B cell (primary cell): Measurements from ENCODE around the gene ICAM3. TPM values are rescaled to one million over a fixed set of nuclear protein-coding genes. Genes with fewer than 3 reads are reported as not detected.

Source experiments
- ATAC-seq: fragments of 200-7000 bp; cut with Tn5 transposase; one replicate; pipeline ENCODE4 v1.10.0; 2021; ENCODE audit warnings: low read depth, mild to moderate bottlenecking, moderate number of reproducible peaks, moderate library complexity
- CTCF ChIA-PET: fragments of 350-600 bp; sonication (Branson Sonifier 250); formaldehyde crosslinking; loops from one replicate; lab custom pipeline; 2021; ENCODE audit warnings: antibody characterized with exemption, inconsistent platforms; lab: Charles Lee
- POLR2A ChIA-PET: fragments of 350-600 bp; sonication (Branson Sonifier 250); formaldehyde crosslinking; loops from one replicate; lab custom pipeline; 2021; ENCODE audit warnings: antibody characterized with exemption; lab: Charles Lee
- DNase-seq: peaks from one replicate; pipeline ENCODE4 v3.0.0; 2013
- H2AFZ ChIP-seq: 2 replicates; pipeline ENCODE4 v1.6.1; 2012; ENCODE audit warnings: mild to moderate bottlenecking, low read depth, low read length; ENCODE audit not compliant: insufficient read depth, poor library complexity, severe bottlenecking
- H3K27ac ChIP-seq, 2 donors: 1 replicate in 1 of 2; 2 replicates in 1 of 2; pipeline ENCODE4 v1.5.1; 2012 to 2013; ENCODE audit warnings: low read length in 2 of 2, mild to moderate bottlenecking in 2 of 2, moderate library complexity in 1 of 2
- H3K27me3 ChIP-seq, 4 experiments: fragments of 200-600 bp in 1 of 4; sonication (generic) in 1 of 4; replicated peaks in 1 of 4; 1 replicate in 2 of 4; 2 replicates in 2 of 4; pipeline versions ENCODE4 v1.6.1 to v1.7.0; 2013 to 2016; ENCODE audit warnings: low read length in 3 of 4, mild to moderate bottlenecking in 2 of 4, mixed read lengths in 1 of 4, moderate library complexity in 1 of 4; ENCODE audit not compliant: insufficient read depth in 4 of 4, control insufficient read depth in 3 of 4; ENCODE audit errors: control extremely low read depth in 1 of 4
- H3K36me3 ChIP-seq, 2 experiments: replicated peaks in 1 of 2; 1 replicate in 1 of 2; 2 replicates in 1 of 2; pipeline versions ENCODE4 v1.6.1 to v1.7.1; 2013; ENCODE audit warnings: low read length in 1 of 2; ENCODE audit not compliant: insufficient read depth in 2 of 2, control insufficient read depth in 1 of 2; ENCODE audit errors: control extremely low read depth in 1 of 2, extremely low read depth in 1 of 2
- H3K4me1 ChIP-seq, 2 donors: fragments of 200-600 bp in 1 of 2; sonication (generic) in 1 of 2; 1 replicate in 1 of 2; 2 replicates in 1 of 2; pipeline versions ENCODE4 v1.5.1 to v1.6.1; 2013 to 2017; ENCODE audit warnings: low read length in 2 of 2; ENCODE audit not compliant: control insufficient read depth in 2 of 2, insufficient read depth in 2 of 2
- H3K4me2 ChIP-seq: replicated peaks from 2 replicates; pipeline ENCODE3; 2012; ENCODE audit warnings: mild to moderate bottlenecking, low read depth, low read length; ENCODE audit not compliant: poor library complexity, severe bottlenecking
- H3K4me3 ChIP-seq, 5 experiments: fragments of 200-600 bp in 1 of 5; sonication (generic) in 1 of 5; 1 replicate in 3 of 5; 2 replicates in 2 of 5; pipeline versions ENCODE4 v1.5.1 to v1.7.0; 2011 to 2016; ENCODE audit warnings: low read length in 4 of 5, mild to moderate bottlenecking in 4 of 5, low read depth in 2 of 5, control low read depth in 1 of 5, moderate library complexity in 1 of 5; ENCODE audit not compliant: insufficient read depth in 1 of 5; ENCODE audit errors: control extremely low read depth in 1 of 5, extremely low read depth in 1 of 5
- H3K79me2 ChIP-seq: fragments of 200-600 bp; sonication (generic); one replicate; pipeline ENCODE4 v1.6.0; 2016; ENCODE audit warnings: low read length; ENCODE audit not compliant: control insufficient read depth, insufficient read depth
- H3K9ac ChIP-seq: fragments of 200-600 bp; sonication (generic); 2 replicates; pipeline ENCODE4 v1.6.1; 2017; ENCODE audit warnings: mild to moderate bottlenecking, low read length, moderate library complexity
- H3K9me3 ChIP-seq, 3 donors: one replicate each; pipeline versions ENCODE4 v1.6.1 to v1.7.1; 2013; ENCODE audit warnings: low read length in 2 of 3; ENCODE audit not compliant: control insufficient read depth in 2 of 3, insufficient read depth in 1 of 3; ENCODE audit errors: control extremely low read depth in 1 of 3
- H4K20me1 ChIP-seq: 2 replicates; pipeline ENCODE4 v1.6.0; 2012; ENCODE audit warnings: mild to moderate bottlenecking, low read length; ENCODE audit not compliant: insufficient read depth, control insufficient read depth, poor library complexity, severe bottlenecking
- H3K27ac Mint-ChIP-seq: one replicate; pipeline ENCODE4 v1.8.0; 2021; ENCODE audit warnings: mixed read lengths
- H3K27me3 Mint-ChIP-seq: one replicate; pipeline ENCODE4 v1.8.0; 2021; ENCODE audit warnings: mixed read lengths
- H3K4me1 Mint-ChIP-seq: one replicate; pipeline ENCODE4 v1.8.0; 2021; ENCODE audit warnings: mixed read lengths
- H3K4me3 Mint-ChIP-seq: one replicate; pipeline ENCODE4 v1.8.0; 2021; ENCODE audit warnings: mixed read lengths
- H3K9me3 Mint-ChIP-seq: one replicate; pipeline ENCODE4 v1.8.0; 2022; ENCODE audit warnings: mixed read lengths; ENCODE audit not compliant: insufficient read depth
- CTCF ChIP-seq: fragments of 200-600 bp; IDR thresholded peaks from one replicate; pipeline ENCODE4 v1.8.0; 2022; ENCODE audit warnings: antibody characterized with exemption, mild to moderate bottlenecking
- EZH2 ChIP-seq: IDR thresholded peaks from 2 replicates; pipeline ENCODE4 v1.6.1; 2012; ENCODE audit warnings: borderline replicate concordance, low read depth, mild to moderate bottlenecking, moderate library complexity, low read length; ENCODE audit not compliant: insufficient read depth, poor library complexity, severe bottlenecking
- WGBS: methylation state at CpG from one replicate; pipeline ENCODE4 v1.1.5; 2013; ENCODE audit warnings: missing lambda C conversion rate; ENCODE audit not compliant: insufficient coverage; 5-methylcytosine and 5-hydroxymethylcytosine counted together
- intact Hi-C: fragments of 100-400 bp; cut with micrococcal nuclease; formaldehyde crosslinking; loops from one replicate; pipeline ENCODE4 v1.10.0; 2022
- polyA plus RNA-seq: library from polyadenylated mRNA; depleted of rRNA; stranded (reverse); fragments of >200 nt; gene quantifications from 2 replicates; pipeline ENCODE4 v1.2.3, GENCODE V29; 2012
- total RNA-seq, 2 donors: library from RNA; stranded (reverse); fragments of 120-200 nt in 1 of 2; gene quantifications; 1 replicate in 1 of 2; 2 replicates in 1 of 2; pipeline versions ENCODE4 v1.2.3 to v1.2.4, GENCODE V29; 2013 to 2022

ICAM3 gene
- total and polyA plus RNA-seq, 2 donors (not counting 1 experiment from before 2014, with no cell fraction given): 119 to 223 TPM

DNA sequence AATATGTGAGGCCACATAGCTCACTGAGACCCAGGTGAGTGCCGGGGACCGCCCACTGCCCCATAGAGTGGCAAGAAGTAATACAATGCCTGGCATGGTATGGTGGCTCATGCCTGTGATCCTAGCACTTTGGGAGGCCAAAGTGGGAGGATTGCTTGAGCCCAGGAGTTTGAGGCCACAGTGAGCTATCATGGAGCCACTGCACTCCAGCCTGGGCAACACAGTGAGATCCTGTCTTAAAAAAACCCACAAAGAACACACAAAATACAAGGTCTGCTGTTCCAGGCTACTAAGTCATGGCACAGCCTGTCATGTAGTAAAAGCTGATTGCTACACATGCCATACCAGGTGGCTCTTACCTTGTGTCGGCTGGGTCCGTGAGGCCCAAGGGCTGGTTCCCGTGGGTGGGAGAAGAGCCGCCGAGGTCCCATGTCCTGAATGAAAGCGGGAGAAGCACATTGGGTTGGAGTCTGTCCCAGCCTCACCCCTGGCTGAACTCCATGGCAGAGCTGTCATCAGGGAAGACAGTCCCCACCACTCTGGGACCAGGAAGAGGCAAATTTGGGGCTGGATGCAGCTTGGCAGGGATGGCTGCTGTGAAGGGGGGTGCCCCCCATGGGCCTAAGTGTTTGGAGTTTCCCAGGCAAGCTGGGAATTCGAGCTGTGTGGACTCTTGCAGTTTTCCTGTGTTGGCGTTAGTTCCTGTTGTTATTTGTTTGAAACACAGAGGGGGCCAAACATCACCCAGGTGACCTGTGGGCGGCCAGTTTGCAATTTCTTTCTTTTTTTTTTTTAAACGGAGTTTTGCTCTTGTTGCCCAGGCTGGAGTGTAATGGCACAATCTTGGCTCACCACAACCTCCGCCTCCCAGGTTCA is 20.4 kb downstream of the ICAM3 start:
- peaks cover 10% of the 10 kb centered on the region for H3K79me2 ChIP-seq
- H3K27me3 ChIP-seq: no peaks in the 10 kb centered on the region
- no peak overlapping the region for H3K4me2 ChIP-seq
- no peaks in the 10 kb centered on the region for H3K9me3 Mint-ChIP-seq
- H3K27ac ChIP-seq: no peak overlapping the region
- H3K4me1 ChIP-seq: peaks cover 6 to 20% of the 10 kb centered on the region in 2 donors
- no peak for TF ChIP-seq EZH2
- TF ChIP-seq CTCF: no peak
- H3K36me3 ChIP-seq: peaks cover 0 to 46% of the 10 kb centered on the region in 2 experiments
- ATAC-seq (no peak), DNase-seq (no peak)
- H3K4me3 ChIP-seq: no peak overlapping the region
- H3K9ac ChIP-seq: no peak overlapping the region
- ChIA-PET POLR2A (interaction anchor here (0.5 to 0.6 kb wide), 3 partner anchors 15 to 91 kb away, joined by 3 to 5 read pairs (median 3); no protein-coding TSS in a partner anchor), CTCF (no interaction called here)
- H2AFZ ChIP-seq: no peak overlapping the region
- no peak overlapping the region for H3K27ac Mint-ChIP-seq
- H3K9me3 ChIP-seq: no peaks in the 10 kb centered on the region
- peaks cover 22% of the 10 kb centered on the region for H4K20me1 ChIP-seq
- no peaks in the 10 kb centered on the region for H3K27me3 Mint-ChIP-seq
- no peak overlapping the region for H3K4me3 Mint-ChIP-seq
- H3K4me1 Mint-ChIP-seq: peaks cover 14% of the 10 kb centered on the region
- 92% methylated on average over 9 of the region's 13 CpGs for WGBS
- intact Hi-C loops: no loop called here

GRCh38 chr19:10317857-10318462 is 21.5 kb downstream of the ICAM3 start:
- no peaks in the 10 kb centered on the region for H3K9me3 ChIP-seq
- DNase-seq (no peak), ATAC-seq (no peak)
- peaks cover 6 to 14% of the 10 kb centered on the region in 2 donors for H3K4me1 ChIP-seq
- H3K79me2 ChIP-seq: peaks cover 3% of the 10 kb centered on the region
- no peak overlapping the region for H3K4me2 ChIP-seq
- no peak overlapping the region for H3K27ac Mint-ChIP-seq
- ChIA-PET CTCF (no interaction called here), POLR2A (interaction anchor here (0.6 kb wide), 1 partner anchor 16 kb away, joined by 3 read pairs; no protein-coding TSS in a partner anchor)
- no peak overlapping the region for H3K9ac ChIP-seq
- no peak overlapping the region for H2AFZ ChIP-seq
- TF ChIP-seq EZH2 (no peak), CTCF (no peak)
- no peaks in the 10 kb centered on the region for H3K27me3 Mint-ChIP-seq
- intact Hi-C loops: no loop called here
- H3K9me3 Mint-ChIP-seq: no peaks in the 10 kb centered on the region
- no peak overlapping the region for H3K4me3 Mint-ChIP-seq
- no peaks in the 10 kb centered on the region for H3K27me3 ChIP-seq
- H3K36me3 ChIP-seq: peaks cover 0 to 39% of the 10 kb centered on the region in 2 experiments
- H4K20me1 ChIP-seq: peaks cover 12% of the 10 kb centered on the region
- peaks cover 14% of the 10 kb centered on the region for H3K4me1 Mint-ChIP-seq
- WGBS: 80% methylated on average over 2 of the region's 15 CpGs
- no peak overlapping the region for H3K4me3 ChIP-seq
- no peak overlapping the region for H3K27ac ChIP-seq
